ENCODE data around the gene CDT1. TPM values are rescaled to one million over a fixed set of nuclear protein-coding genes. Genes with fewer than 3 reads are reported as not detected.

The CDT1 gene
- total RNA-seq, 1 donor, result 7.8 TPM

- no peak for DNase-seq (ENCODE audit: low read depth)
- TF ChIP-seq CTCF (IDR thresholded peaks at IDR 0.05; ENCODE audit: insufficient read depth, low read depth, low read length), result no peak
- H3K4me3 ChIP-seq (ENCODE audit: low read depth, low read length), result peak overlapping the region; percentile 79
These were observed 6.8 kb downstream of the CDT1 start for GRCh38 chr16:88810166-88810911.

GRCh38 chr16:88810912-88811768 lies 7.6 kb downstream of the CDT1 start:
- H3K4me3 ChIP-seq (ENCODE audit: low read depth, low read length), result peak overlapping the region; percentile 79
- TF ChIP-seq CTCF (IDR thresholded peaks at IDR 0.05; ENCODE audit: insufficient read depth, low read depth, low read length), result no peak
- peak; percentile 74 for DNase-seq (ENCODE audit: low read depth)

GRCh38 chr16:88811769-88812512 lies 8.4 kb downstream of the CDT1 start, which contains the start of gene APRT:
Gene APRT (minus strand): TSS chr16:88811928. CDS start chr16:88811899, 29 bp downstream.
- peak; percentile 94 for DNase-seq (ENCODE audit: low read depth)
- H3K4me3 ChIP-seq (ENCODE audit: low read depth, low read length), result peak within 1 kb of the TSS; percentile 79
- peak; percentile 27 for TF ChIP-seq CTCF (IDR thresholded peaks at IDR 0.05; ENCODE audit: insufficient read depth, low read depth, low read length)

- H3K4me3 ChIP-seq (ENCODE audit: low read depth, low read length), result peak overlapping the region; percentile 79
- DNase-seq (ENCODE audit: low read depth), result peak; percentile 64
- peak; percentile 3 for TF ChIP-seq CTCF (IDR thresholded peaks at IDR 0.05; ENCODE audit: insufficient read depth, low read depth, low read length)
These were observed 9.1 kb downstream of the CDT1 start for GRCh38 chr16:88812513-88813268.

GRCh38 chr16:88813269-88814143 lies 9.9 kb downstream of the CDT1 start:
- TF ChIP-seq CTCF (IDR thresholded peaks at IDR 0.05; ENCODE audit: insufficient read depth, low read depth, low read length), result no peak
- H3K4me3 ChIP-seq (ENCODE audit: low read depth, low read length), result no peak overlapping the region
- no peak for DNase-seq (ENCODE audit: low read depth)

Data from fibroblast of villous mesenchyme (primary cell).